Calu3 (cell line): ENCODE data around the gene PIEZO2. TPM values are rescaled to one million over a fixed set of nuclear protein-coding genes. Genes with fewer than 3 reads are reported as not detected.
"Not testable (repeated sequence)": the region's sequence is repeated elsewhere in the genome, so short reads cannot be mapped to it uniquely, and the experiment has no call there.

Experiments used
- BruUV-seq: library from RNA; stranded (reverse); fragments of 400-500 nt; replicated peaks from 2 replicates; lab custom pipeline; 2021; lab: Mats Ljungman, UMichigan
- CTCF ChIA-PET: fragments of 300-600 bp; sonication (Branson Sonifier 250); formaldehyde crosslinking; loops from one replicate; lab custom pipeline; 2022; ENCODE audit warnings: antibody characterized with exemption; lab: Charles Lee
- DNase-seq: peaks from one replicate; pipeline ENCODE4 v3.0.0; 2022
- H3K27ac Mint-ChIP-seq: one replicate; pipeline ENCODE4 v1.8.0; 2022; ENCODE audit warnings: mixed read lengths; ENCODE audit not compliant: unreplicated experiment
- H3K27me3 Mint-ChIP-seq: one replicate; pipeline ENCODE4 v1.8.0; 2022; ENCODE audit warnings: mixed read lengths; ENCODE audit not compliant: unreplicated experiment
- H3K36me3 Mint-ChIP-seq: one replicate; pipeline ENCODE4 v1.8.0; 2022; ENCODE audit warnings: mild to moderate bottlenecking, moderate library complexity, mixed read lengths; ENCODE audit not compliant: insufficient read depth, unreplicated experiment
- H3K4me1 Mint-ChIP-seq: one replicate; pipeline ENCODE4 v1.8.0; 2022; ENCODE audit warnings: mild to moderate bottlenecking, low read depth, mixed read lengths; ENCODE audit not compliant: unreplicated experiment
- H3K4me3 Mint-ChIP-seq: one replicate; pipeline ENCODE4 v1.8.0; 2022; ENCODE audit warnings: mild to moderate bottlenecking, low read depth, moderate library complexity, mixed read lengths; ENCODE audit not compliant: unreplicated experiment
- H3K9me3 Mint-ChIP-seq: one replicate; pipeline ENCODE4 v1.8.0; 2022; ENCODE audit warnings: low read depth, mixed read lengths; ENCODE audit not compliant: unreplicated experiment
- CTCF ChIP-seq: fragments of 200-600 bp; IDR thresholded peaks from one replicate; pipeline ENCODE4 v1.8.0; 2022; ENCODE audit warnings: antibody characterized with exemption; ENCODE audit not compliant: unreplicated experiment
- intact Hi-C: fragments of 100-400 bp; cut with micrococcal nuclease; formaldehyde crosslinking; loops from one replicate; pipeline ENCODE4 v1.10.0; 2022; ENCODE audit not compliant: unreplicated experiment
- total RNA-seq: library from RNA; stranded (reverse); gene quantifications from 2 replicates; pipeline ENCODE4 v1.2.3, GENCODE V29; 2022

The PIEZO2 gene
- total RNA-seq, 1 experiment from 2014 or later = 0.24 TPM

DNA sequence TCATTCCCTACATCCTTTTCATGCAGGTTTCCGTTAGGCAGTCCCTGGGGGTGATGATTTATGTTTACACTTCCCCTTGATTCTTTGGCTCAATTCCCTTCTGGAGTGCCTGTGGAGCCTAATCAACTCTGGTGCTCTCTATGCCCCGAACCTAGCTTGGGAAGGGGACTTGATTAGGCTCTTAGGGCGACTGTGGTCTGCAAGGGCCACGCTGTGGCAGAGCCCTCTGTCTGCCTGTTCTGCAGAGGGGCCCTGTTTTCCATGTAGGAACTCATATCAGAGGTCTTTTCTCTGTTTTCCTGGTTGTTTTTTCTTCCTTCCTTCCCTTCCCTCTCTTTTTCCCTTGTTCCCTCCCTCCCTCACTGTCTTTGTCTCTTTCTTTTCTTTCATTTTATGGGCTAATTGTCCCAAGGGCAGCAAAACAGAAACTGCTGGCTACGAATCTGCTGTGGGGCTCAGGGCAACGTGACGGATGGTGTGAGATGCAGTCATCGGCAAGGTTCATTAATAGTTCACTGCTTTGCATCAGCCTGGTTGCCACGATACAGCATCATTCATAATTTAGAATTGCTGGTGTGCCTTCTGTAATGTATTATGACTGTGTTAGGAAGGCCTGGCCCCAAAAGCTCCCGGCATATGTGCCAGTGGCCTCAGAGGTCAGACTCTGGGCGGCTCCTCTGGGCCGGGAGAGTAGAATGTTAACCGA lies 489.0 kb downstream of the PIEZO2 start:
- CTCF ChIA-PET = interaction anchor here (1.1 kb wide), 1 partner anchor 56 kb away, joined by 4 read pairs; no protein-coding TSS in a partner anchor
- BruUV-seq = no TSS peak
- Mint-ChIP-seq H3K4me1 (peaks cover 26% of the 10 kb centered on the region), H3K27ac (peak overlapping the region; percentile 25), H3K36me3 (peaks cover 7% of the 10 kb centered on the region), H3K27me3 (no peaks in the 10 kb centered on the region), H3K9me3 (no peaks in the 10 kb centered on the region), H3K4me3 (no peak overlapping the region)
- no peak for TF ChIP-seq CTCF
- intact Hi-C loops = no loop called here
- peak; percentile 28 for DNase-seq

DNA sequence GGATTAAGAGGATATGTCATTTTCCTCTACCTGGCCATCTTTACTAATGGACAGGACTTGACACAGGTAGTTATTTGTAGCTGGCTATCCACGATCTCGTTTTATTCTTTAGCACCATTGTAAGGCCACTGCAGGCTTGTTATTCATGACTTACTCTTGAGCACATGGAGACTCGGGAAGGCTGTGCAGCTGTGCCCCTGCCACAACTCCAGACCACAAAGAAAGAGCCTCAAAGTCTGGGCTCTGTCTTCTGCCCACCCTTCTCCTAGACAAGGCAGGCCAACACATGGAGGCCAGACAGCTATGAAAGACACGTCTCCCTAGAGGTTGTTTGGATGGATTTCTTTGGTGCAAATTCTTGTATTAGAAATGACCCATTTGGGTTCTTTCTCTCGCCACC lies 489.8 kb downstream of the PIEZO2 start:
- BruUV-seq = no TSS peak
- Mint-ChIP-seq H3K4me1 (peaks cover 26% of the 10 kb centered on the region), H3K27me3 (no peaks in the 10 kb centered on the region), H3K36me3 (peaks cover 7% of the 10 kb centered on the region), H3K27ac (no peak overlapping the region), H3K9me3 (no peaks in the 10 kb centered on the region), H3K4me3 (no peak overlapping the region)
- TF ChIP-seq CTCF = no peak
- CTCF ChIA-PET = interaction anchor here (0.6 kb wide), 1 partner anchor 841 kb away, joined by 4 read pairs; no protein-coding TSS in a partner anchor
- intact Hi-C loops = no loop called here
- DNase-seq = no peak

- intact Hi-C loops = no loop called here
- no peaks in the 10 kb centered on the region for H3K9me3 Mint-ChIP-seq
- BruUV-seq = no TSS peak
- no peak overlapping the region for H3K27ac Mint-ChIP-seq
- DNase-seq = no peak
- TF ChIP-seq CTCF = no peak
- peaks cover 26% of the 10 kb centered on the region for H3K4me1 Mint-ChIP-seq
- no peaks in the 10 kb centered on the region for H3K27me3 Mint-ChIP-seq
- no peak overlapping the region for H3K4me3 Mint-ChIP-seq
- CTCF ChIA-PET = no interaction called here
- H3K36me3 Mint-ChIP-seq = peaks cover 7% of the 10 kb centered on the region
Measured at GRCh38 chr18:10659000-10659399, 490.4 kb downstream of the PIEZO2 start.

GRCh38 chr18:10644003-10644402 lies 505.4 kb downstream of the PIEZO2 start:
- H3K27me3 Mint-ChIP-seq, H3K36me3 Mint-ChIP-seq, DNase-seq, H3K4me3 Mint-ChIP-seq, H3K9me3 Mint-ChIP-seq, BruUV-seq, CTCF ChIA-PET, H3K27ac Mint-ChIP-seq, intact Hi-C loops, H3K4me1 Mint-ChIP-seq: not testable (repeated sequence)

GRCh38 chr18:10642915-10643524 lies 506.3 kb downstream of the PIEZO2 start:
- intact Hi-C loops, DNase-seq, CTCF ChIA-PET, BruUV-seq, H3K36me3 Mint-ChIP-seq, H3K4me3 Mint-ChIP-seq, H3K4me1 Mint-ChIP-seq, H3K9me3 Mint-ChIP-seq, H3K27ac Mint-ChIP-seq, H3K27me3 Mint-ChIP-seq: not testable (repeated sequence)

- CTCF ChIA-PET, H3K4me1 Mint-ChIP-seq, H3K9me3 Mint-ChIP-seq, DNase-seq, intact Hi-C loops, H3K4me3 Mint-ChIP-seq, H3K27ac Mint-ChIP-seq, BruUV-seq, H3K36me3 Mint-ChIP-seq, H3K27me3 Mint-ChIP-seq: not testable (repeated sequence)
Measured at GRCh38 chr18:10638539-10638885, 510.9 kb downstream of the PIEZO2 start.

- H3K27me3 Mint-ChIP-seq, H3K4me3 Mint-ChIP-seq, H3K9me3 Mint-ChIP-seq, CTCF ChIA-PET, BruUV-seq, intact Hi-C loops, H3K4me1 Mint-ChIP-seq, DNase-seq, H3K27ac Mint-ChIP-seq, H3K36me3 Mint-ChIP-seq: not testable (repeated sequence)
Measured at GRCh38 chr18:10637858-10638538, 511.4 kb downstream of the PIEZO2 start.
